NCI-H1048 (cell line): Measurements from ENCODE around the gene OR2T27.
"Not testable (repeated sequence)": the region's sequence is repeated elsewhere in the genome, so short reads cannot be mapped to it uniquely, and the experiment has no call there.

Source experiments
- DNase-seq: peaks from one replicate; lab custom pipeline; 2025; lab: John Stamatoyannopoulos, UW

The OR2T27 gene

GRCh38 chr1:248640906-248641305, 14.4 kb downstream of the OR2T27 start:
- DNase-seq: not testable (repeated sequence)

- DNase-seq: not testable (repeated sequence)
Observed at GRCh38 chr1:248639652-248640051, 15.7 kb downstream of the OR2T27 start.

GRCh38 chr1:248636612-248637011, 18.7 kb downstream of the OR2T27 start:
- not testable (repeated sequence) for DNase-seq

- DNase-seq: not testable (repeated sequence)
Observed at GRCh38 chr1:248634991-248635390, 20.3 kb downstream of the OR2T27 start, which contains the start of gene OR2T11. OR2T11 (minus strand) TSS chr1:248635091; CDS start chr1:248627128, 7,963 bp downstream.

GRCh38 chr1:248631354-248632008, 23.8 kb downstream of the OR2T27 start:
- DNase-seq: no peak

- DNase-seq: no peak
Observed at GRCh38 chr1:248630551-248630950, 24.8 kb downstream of the OR2T27 start.

- no peak for DNase-seq
Observed at GRCh38 chr1:248627971-248628844, 27.1 kb downstream of the OR2T27 start.

- no peak for DNase-seq
Observed at GRCh38 chr1:248625971-248626370, 29.4 kb downstream of the OR2T27 start.

- DNase-seq: no peak
Observed at GRCh38 chr1:248625166-248625565, 30.2 kb downstream of the OR2T27 start.

- no peak for DNase-seq
Observed at GRCh38 chr1:248622570-248623001, 32.7 kb downstream of the OR2T27 start.

GRCh38 chr1:248621770-248622169, 33.6 kb downstream of the OR2T27 start:
- no peak for DNase-seq

GRCh38 chr1:248618878-248619277, 36.5 kb downstream of the OR2T27 start:
- DNase-seq: no peak

- DNase-seq: no peak
Observed at GRCh38 chr1:248618119-248618518, 37.2 kb downstream of the OR2T27 start.

- DNase-seq: no peak
Observed at GRCh38 chr1:248613742-248614141, 41.6 kb downstream of the OR2T27 start.

- no peak for DNase-seq
Observed at GRCh38 chr1:248611883-248612414, 43.4 kb downstream of the OR2T27 start.

- no peak for DNase-seq
Observed at GRCh38 chr1:248610301-248610700, 45.0 kb downstream of the OR2T27 start.
